BLaER1 (cell line): Measurements from ENCODE around the gene OGDH.

ENCODE experiments used
- H3K27ac ChIP-seq: shearing (Covaris generic); formaldehyde crosslinking; 2 replicates; pipeline ENCODE4 v1.8.1; 2022
- H3K27me3 ChIP-seq: shearing (Covaris generic); formaldehyde crosslinking; 2 replicates; pipeline ENCODE4 v1.8.1; 2022
- H3K36me3 ChIP-seq: shearing (Covaris generic); formaldehyde crosslinking; 2 replicates; pipeline ENCODE4 v1.8.1; 2022
- H3K4me1 ChIP-seq: shearing (Covaris generic); formaldehyde crosslinking; 2 replicates; pipeline ENCODE4 v1.8.1; 2022
- H3K4me2 ChIP-seq: shearing (Covaris generic); formaldehyde crosslinking; 2 replicates; pipeline ENCODE4 v1.8.1; 2022
- H3K4me3 ChIP-seq: shearing (Covaris generic); formaldehyde crosslinking; 2 replicates; pipeline ENCODE4 v1.8.1; 2022
- H3K9ac ChIP-seq: shearing (Covaris generic); formaldehyde crosslinking; 2 replicates; pipeline ENCODE4 v1.8.1; 2022
- H3K9me3 ChIP-seq: shearing (Covaris generic); formaldehyde crosslinking; 2 replicates; pipeline ENCODE4 v1.8.1; 2022
- H4K20me1 ChIP-seq: shearing (Covaris generic); formaldehyde crosslinking; 2 replicates; pipeline ENCODE4 v1.8.1; 2022
- Cebpa-rat ChIP-seq: shearing (Covaris generic); IDR thresholded peaks from 2 replicates; pipeline ENCODE4 v1.8.1; 2022

The OGDH gene

DNA sequence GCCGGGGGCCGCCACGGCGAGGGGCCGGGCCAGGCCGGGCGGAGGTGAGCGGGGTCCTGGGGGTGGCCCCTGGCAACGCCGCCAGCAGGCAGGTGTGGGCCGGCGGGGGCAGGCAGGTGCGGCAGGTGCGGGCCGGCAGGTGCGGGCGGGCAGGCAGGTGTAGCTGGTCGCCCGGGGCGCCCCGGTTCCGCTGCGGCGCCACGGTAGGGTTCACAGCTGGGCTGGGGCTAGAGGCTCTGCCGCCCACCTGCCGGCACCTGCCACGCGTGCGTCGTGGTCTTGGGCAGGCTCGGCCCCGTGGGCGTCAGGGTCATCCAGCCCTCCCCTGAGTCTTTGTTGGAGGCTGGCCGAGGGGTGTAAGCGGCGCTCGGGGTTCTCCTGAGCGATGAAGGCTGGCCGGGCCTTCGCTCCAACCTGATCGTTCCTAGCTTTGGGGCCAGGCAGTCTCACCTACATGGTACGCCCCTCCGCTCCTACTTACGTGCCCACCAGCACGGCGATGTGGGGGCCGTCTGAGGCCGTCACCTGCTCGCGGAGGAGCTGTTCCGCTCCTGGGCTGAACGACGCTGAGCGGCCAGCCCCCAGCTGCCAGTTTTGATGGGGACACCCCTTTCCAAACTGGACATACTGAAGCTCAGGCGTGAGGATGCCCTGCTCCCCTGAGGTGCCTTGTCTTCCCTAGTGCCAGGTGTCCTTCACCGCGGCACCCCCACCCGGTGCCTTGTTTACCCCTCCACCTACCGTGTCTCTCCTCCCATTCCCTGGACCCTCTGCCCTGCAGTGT lies 142.7 kb downstream of the OGDH start:
- peaks cover 53% of the 10 kb centered on the region for H4K20me1 ChIP-seq
- H3K9ac ChIP-seq: peak overlapping the region; percentile 97
- H3K4me3 ChIP-seq: peak overlapping the region; percentile 98
- peak overlapping the region; percentile 97 for H3K4me2 ChIP-seq
- H3K9me3 ChIP-seq: no peaks in the 10 kb centered on the region
- TF ChIP-seq Cebpa-rat: no peak
- H3K4me1 ChIP-seq: peaks cover 49% of the 10 kb centered on the region
- peak overlapping the region; percentile 97 for H3K27ac ChIP-seq
- H3K36me3 ChIP-seq: peaks cover 17% of the 10 kb centered on the region
- H3K27me3 ChIP-seq: no peaks in the 10 kb centered on the region

DNA sequence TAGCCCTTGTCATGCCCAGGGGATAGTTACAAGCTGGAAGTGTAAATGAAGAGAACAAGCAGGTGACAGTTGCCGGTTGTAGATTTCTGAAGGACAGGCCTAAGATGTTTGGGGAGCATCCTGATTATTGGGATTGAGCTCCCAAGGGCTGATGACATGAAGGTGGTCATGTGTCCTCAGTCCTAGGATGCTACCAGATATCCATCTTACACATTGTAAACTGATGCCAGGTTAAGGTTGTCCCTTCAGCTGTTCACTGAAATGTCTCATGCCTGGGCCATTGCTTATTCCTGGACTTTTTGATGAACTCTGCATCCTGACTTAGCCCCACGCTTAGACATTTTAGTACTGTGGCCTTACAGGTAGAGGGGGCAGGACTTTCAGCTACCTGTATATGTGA lies 143.6 kb downstream of the OGDH start:
- TF ChIP-seq Cebpa-rat: no peak
- Histone ChIP-seq H3K4me3 (peak overlapping the region; percentile 98), H4K20me1 (peaks cover 62% of the 10 kb centered on the region), H3K4me1 (peaks cover 54% of the 10 kb centered on the region), H3K4me2 (peak overlapping the region; percentile 97), H3K27ac (no peak overlapping the region), H3K9ac (peak overlapping the region; percentile 97), H3K27me3 (no peaks in the 10 kb centered on the region), H3K9me3 (no peaks in the 10 kb centered on the region), H3K36me3 (peaks cover 24% of the 10 kb centered on the region)

DNA sequence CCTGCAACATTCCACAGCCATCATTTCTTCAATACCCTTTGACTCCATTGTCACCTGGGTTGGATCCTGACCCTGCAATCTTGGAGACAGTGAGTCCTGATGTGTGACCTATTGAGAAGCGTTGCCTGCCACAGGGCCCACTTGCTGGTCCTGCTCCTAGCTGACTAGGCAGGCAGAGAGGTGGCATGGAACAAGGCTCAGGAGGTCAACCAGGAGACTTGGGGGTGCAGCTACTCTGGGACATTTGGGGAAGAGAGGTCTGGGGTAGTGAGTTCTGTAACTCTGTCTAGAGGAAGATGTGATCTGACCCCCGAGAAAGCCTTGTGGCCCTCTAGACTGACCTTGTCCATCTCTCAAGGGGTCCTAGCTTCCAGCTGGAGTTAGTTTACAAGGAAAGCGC lies 144.0 kb downstream of the OGDH start:
- Histone ChIP-seq H4K20me1 (peaks cover 66% of the 10 kb centered on the region), H3K4me1 (peaks cover 54% of the 10 kb centered on the region), H3K9me3 (no peaks in the 10 kb centered on the region), H3K4me3 (peak overlapping the region; percentile 98; the same call in 1 of the 2 replicates), H3K27me3 (no peaks in the 10 kb centered on the region), H3K36me3 (peaks cover 28% of the 10 kb centered on the region), H3K9ac (peak overlapping the region; percentile 97), H3K27ac (0 out of 2 replicates have a peak overlapping the region, but pooled peaks have one; percentile 6), H3K4me2 (peak overlapping the region; percentile 97)
- TF ChIP-seq Cebpa-rat: no peak

DNA sequence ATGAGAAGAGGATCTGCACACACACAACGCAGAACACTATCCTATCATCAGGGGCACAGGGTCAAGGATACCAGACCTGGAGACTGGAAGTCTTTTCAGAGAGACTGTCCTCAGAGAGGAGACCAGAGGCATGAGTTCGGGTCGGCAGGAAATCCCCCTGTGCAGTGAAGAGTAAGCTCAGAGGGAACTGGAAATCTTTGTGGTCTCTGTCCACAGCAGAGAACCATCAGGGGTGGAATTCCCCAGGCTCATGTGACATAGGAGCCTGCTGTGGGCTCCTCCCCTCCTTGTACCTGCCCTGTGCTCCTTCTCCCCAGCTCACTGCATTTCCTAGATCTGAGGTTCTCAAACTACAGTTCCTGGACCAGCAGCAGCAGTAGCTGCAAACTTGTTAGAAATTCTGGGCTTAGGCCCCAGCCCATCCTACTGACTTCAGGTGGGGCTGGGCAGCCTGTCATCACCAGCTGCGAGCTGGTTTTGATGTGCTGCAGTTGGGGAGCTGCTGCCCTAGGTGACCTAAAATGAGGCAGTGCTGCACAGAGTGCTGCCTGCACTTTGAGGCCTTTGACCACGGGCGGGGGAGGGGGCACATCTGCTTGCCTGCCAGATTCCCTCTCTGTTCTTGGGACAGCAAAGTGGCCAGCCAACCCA lies 144.6 kb downstream of the OGDH start:
- no peak for TF ChIP-seq Cebpa-rat
- H3K4me2 ChIP-seq: peak overlapping the region; percentile 97
- H3K4me1 ChIP-seq: peaks cover 54% of the 10 kb centered on the region
- H3K9me3 ChIP-seq: no peaks in the 10 kb centered on the region
- H3K36me3 ChIP-seq: peaks cover 34% of the 10 kb centered on the region
- 0 out of 2 replicates have a peak overlapping the region, but pooled peaks have one; percentile 6 for H3K27ac ChIP-seq
- peak overlapping the region; percentile 97; the same call in 1 of the 2 replicates for H3K9ac ChIP-seq
- H3K4me3 ChIP-seq: 0 out of 2 replicates have a peak overlapping the region, but pooled peaks have one; percentile 98
- H3K27me3 ChIP-seq: no peaks in the 10 kb centered on the region
- H4K20me1 ChIP-seq: peaks cover 73% of the 10 kb centered on the region

DNA sequence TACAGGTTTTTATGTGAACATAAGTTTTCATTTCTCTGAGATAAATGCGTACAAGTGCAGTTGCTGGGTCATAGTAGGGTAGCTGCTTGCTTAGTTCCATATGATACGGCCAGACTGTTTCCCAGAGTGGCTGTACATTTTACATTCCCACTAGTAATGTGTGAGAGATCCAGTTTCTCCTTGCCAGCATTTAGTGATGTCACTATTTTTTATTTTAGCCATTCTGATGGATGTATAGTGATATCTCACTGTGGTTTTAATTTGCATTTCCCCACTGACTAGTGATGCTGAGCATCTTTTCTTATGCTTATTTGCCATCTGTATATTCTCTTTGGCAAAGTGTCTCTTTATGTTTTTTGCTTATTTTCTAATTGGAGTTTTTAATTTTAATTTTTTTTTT lies 146.4 kb downstream of the OGDH start:
- Histone ChIP-seq H3K36me3 (peaks cover 51% of the 10 kb centered on the region), H3K27ac (no peak overlapping the region), H3K9ac (no peak overlapping the region), H3K27me3 (no peaks in the 10 kb centered on the region), H3K4me2 (peak overlapping the region; percentile 97), H3K4me3 (no peak overlapping the region), H3K4me1 (peaks cover 54% of the 10 kb centered on the region), H4K20me1 (peaks cover 86% of the 10 kb centered on the region), H3K9me3 (no peaks in the 10 kb centered on the region)
- TF ChIP-seq Cebpa-rat: no peak

DNA sequence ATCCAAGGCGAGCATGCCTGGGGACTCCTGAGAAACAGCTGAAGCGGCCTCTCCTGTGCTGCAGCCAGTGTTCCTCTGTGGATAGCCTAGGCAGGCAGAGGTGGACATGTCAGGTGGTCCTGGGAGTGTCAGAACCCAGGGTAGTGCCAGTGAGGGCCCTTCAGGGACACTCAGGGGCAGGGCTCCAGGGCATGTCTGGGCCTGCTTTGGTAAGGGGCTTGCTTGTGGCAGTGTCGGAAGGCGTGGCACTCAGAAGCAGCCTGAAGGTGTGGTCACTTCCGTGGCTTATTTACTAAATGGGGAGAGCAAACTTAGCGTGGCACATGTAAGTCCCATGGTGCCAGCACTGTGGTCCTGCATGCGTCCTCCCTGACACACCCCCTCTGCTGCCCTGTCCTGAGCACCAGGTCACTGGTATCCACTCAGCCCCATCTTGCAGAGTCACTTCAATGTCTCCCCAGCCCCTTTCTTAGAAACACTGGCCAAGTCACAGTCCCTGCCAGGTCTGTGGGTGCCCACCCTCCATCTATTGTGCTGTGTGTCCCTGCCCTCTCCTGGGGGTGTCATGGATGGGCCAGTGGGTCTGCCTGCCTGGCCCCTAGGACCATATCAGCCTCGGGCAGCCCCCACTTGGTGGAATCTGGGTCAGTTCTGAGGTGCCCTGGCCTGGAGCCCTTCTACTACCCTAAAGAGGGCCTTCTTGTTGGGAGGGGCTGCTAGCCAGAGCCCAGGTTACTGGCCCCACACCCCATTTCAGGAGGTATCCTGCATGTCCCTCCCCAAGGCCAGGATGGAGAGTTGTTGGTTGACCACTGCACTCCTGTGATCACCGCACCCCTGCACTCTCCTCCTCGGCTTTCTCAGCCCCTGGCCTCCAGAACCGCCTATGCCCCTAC lies 148.6 kb downstream of the OGDH start:
- Histone ChIP-seq H3K4me3 (no peak overlapping the region), H3K27ac (peak overlapping the region; percentile 53), H3K4me1 (peaks cover 46% of the 10 kb centered on the region), H3K9me3 (no peaks in the 10 kb centered on the region), H3K27me3 (no peaks in the 10 kb centered on the region), H3K9ac (0 out of 2 replicates have a peak overlapping the region, but pooled peaks have one; percentile 34), H4K20me1 (peaks cover 73% of the 10 kb centered on the region), H3K4me2 (no peak overlapping the region), H3K36me3 (peaks cover 72% of the 10 kb centered on the region)
- TF ChIP-seq Cebpa-rat: no peak

DNA sequence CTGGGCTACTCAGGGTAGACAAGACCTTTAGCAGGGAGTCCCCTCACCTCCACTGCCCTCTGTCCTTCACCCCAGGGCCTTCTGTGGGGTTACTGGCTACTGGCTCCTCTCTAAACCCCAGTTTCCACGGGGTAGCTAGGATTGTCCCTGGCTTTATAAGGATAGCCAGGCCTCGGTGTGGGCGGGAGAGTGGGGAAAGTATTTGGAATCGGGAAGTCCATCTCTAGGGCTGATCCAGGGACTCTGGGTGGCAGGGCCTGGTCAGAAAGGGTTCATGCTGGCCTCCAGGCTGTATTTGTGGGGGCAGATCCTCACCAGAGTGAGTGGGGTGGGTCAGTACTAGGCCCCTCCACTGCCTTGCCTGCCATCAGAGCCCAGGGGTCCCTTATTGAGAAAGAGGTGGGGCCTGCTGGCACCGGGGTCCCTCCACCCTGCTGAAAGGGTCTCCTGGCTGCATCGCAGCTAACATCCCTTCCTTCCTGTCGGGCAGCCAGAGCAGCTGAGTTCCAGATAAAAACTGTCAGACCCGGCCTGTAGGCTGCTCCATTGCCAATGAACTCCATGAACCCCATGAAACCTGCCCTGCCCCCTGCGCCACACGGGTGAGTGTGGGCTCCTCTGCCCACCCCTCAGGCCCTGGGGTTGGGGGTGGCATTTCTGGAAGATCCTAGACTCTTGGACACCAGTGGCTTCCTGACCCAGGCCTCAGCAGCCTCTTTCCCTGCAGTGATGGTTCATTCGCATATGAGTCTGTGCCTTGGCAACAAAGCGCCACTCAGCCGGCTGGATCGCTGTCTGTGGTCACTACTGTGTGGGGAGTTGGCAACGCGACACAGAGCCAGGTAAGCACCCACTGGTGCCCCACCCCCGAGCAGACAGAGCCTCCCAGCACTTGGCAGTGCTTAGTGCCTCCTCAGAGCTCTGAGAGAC lies 149.5 kb downstream of the OGDH start:
- Histone ChIP-seq H3K4me1 (peaks cover 37% of the 10 kb centered on the region), H3K4me2 (no peak overlapping the region), H3K27ac (peak overlapping the region; percentile 53), H4K20me1 (peaks cover 64% of the 10 kb centered on the region), H3K27me3 (no peaks in the 10 kb centered on the region), H3K9me3 (no peaks in the 10 kb centered on the region), H3K4me3 (no peak overlapping the region), H3K9ac (0 out of 2 replicates have a peak overlapping the region, but pooled peaks have one; percentile 34), H3K36me3 (peaks cover 72% of the 10 kb centered on the region)
- TF ChIP-seq Cebpa-rat: no peak

DNA sequence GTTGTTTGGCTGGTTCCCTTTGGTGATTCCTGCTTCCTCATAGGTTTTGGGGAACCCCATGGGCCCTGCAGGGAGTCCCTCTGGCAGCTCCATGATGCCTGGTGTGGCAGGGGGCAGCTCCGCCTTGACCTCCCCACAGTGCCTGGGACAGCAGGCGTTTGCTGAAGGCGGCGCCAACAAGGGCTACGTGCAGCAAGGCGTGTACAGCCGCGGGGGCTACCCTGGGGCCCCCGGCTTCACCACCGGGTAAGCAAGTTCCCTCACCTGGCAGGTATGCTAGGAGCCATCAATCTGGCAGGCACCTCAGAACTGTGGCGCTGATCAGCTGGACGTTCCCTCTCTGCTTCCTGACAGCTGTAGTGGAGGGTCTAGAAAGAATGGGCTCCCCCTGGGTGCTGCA lies 150.5 kb downstream of the OGDH start:
- Histone ChIP-seq H3K27me3 (no peaks in the 10 kb centered on the region), H3K4me1 (peaks cover 27% of the 10 kb centered on the region), H3K4me3 (no peak overlapping the region), H3K9ac (no peak overlapping the region), H3K27ac (no peak overlapping the region), H3K36me3 (peaks cover 74% of the 10 kb centered on the region), H3K9me3 (no peaks in the 10 kb centered on the region), H3K4me2 (no peak overlapping the region), H4K20me1 (peaks cover 55% of the 10 kb centered on the region)
- no peak for TF ChIP-seq Cebpa-rat
